ENCODE data around the gene LHFPL2. TPM values are rescaled to one million over a fixed set of nuclear protein-coding genes. Genes with fewer than 3 reads are reported as not detected.
A peak's percentile ranks its signal among the peaks of the same experiment; 100 is the strongest.

Gene LHFPL2
- total and polyA plus RNA-seq, 7 donors = 1.1 to 6.4 (median 3.6) TPM

DNA sequence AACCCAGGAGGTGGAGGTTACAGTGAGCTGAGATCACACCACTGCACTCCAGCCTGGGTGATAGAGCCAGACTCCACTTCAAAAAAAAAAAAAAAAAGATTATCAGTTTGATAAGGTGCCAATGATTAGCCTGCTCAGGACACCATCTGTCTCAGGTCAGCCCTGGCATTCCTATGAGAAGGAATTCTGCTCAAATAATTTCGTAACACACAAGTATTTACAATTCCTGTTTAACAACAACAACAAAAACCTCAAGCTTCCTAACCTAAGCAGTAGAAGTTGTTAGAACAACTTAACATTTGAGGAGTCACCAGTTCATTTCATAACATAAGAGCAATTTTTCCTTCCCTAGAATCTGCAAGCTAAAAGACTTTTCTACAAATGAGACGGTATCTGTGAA, 85.0 kb downstream of the LHFPL2 start:
- no peak overlapping the region for H3K27ac ChIP-seq
- WGBS, 3 donors = 58 to 78% (median 76%) methylated on average over 2 of the region's 2 CpGs
- no peaks in the 10 kb centered on the region for H3K36me3 ChIP-seq (ENCODE audit: insufficient read depth in 1 of 2, low read depth in 1 of 2)
- no peaks in the 10 kb centered on the region for H3K27me3 ChIP-seq (ENCODE audit: insufficient read depth in 3 of 3, low read length in 2 of 3)
- ATAC-seq (no peak), DNase-seq (no peak)
- H3K4me3 ChIP-seq = no peak overlapping the region
- intact Hi-C loops (cut with DNase I) = no loop called here
- peaks cover 17% of the 10 kb centered on the region for H3K4me1 ChIP-seq
- H3K9me3 ChIP-seq = no peaks in the 10 kb centered on the region
- TF ChIP-seq, protein P1, sequence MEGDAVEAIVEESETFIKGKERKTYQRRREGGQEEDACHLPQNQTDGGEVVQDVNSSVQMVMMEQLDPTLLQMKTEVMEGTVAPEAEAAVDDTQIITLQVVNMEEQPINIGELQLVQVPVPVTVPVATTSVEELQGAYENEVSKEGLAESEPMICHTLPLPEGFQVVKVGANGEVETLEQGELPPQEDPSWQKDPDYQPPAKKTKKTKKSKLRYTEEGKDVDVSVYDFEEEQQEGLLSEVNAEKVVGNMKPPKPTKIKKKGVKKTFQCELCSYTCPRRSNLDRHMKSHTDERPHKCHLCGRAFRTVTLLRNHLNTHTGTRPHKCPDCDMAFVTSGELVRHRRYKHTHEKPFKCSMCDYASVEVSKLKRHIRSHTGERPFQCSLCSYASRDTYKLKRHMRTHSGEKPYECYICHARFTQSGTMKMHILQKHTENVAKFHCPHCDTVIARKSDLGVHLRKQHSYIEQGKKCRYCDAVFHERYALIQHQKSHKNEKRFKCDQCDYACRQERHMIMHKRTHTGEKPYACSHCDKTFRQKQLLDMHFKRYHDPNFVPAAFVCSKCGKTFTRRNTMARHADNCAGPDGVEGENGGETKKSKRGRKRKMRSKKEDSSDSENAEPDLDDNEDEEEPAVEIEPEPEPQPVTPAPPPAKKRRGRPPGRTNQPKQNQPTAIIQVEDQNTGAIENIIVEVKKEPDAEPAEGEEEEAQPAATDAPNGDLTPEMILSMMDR (IDR thresholded peaks at IDR 0.05) = no peak

DNA sequence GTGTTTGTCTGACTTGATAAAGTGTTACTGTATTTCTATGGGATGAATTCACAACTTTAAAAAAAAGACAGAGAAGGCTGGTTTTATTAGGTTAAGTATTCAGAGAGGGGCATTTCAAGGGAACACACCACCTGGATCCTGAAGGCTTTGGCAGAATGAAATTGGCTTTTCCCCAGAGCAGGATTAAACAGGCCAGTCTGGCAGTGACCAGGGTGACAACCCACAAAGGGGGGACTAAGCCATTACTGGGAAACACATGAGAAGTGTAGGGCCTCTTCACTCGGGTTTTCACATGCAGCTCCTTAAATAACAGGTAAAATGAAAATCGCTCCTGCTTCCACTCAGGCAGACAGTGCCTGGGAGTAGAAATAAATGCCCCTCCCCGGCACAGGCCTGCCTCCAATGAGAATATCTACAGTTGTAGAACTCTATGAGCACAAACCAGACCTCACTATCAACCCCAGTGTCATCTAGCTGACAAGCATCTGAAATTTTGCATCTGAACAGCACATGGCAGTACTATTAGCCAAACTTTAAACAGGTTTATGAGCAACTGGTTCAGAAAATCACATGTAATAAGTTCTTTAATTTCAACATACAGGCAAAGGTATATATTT, 85.8 kb downstream of the LHFPL2 start:
- intact Hi-C loops (cut with DNase I) = no loop called here
- ATAC-seq (peak in 2 of 4 donors; percentile 50 to 53), DNase-seq (no peak)
- Histone ChIP-seq H3K9me3 (no peaks in the 10 kb centered on the region), H3K27me3 (ENCODE audit: insufficient read depth in 3 of 3, low read length in 2 of 3) (no peaks in the 10 kb centered on the region), H3K27ac (no peak overlapping the region), H3K4me3 (no peak overlapping the region), H3K4me1 (peaks cover 9% of the 10 kb centered on the region), H3K36me3 (ENCODE audit: insufficient read depth in 1 of 2, low read depth in 1 of 2) (no peaks in the 10 kb centered on the region)
- TF ChIP-seq, protein P1 (IDR thresholded peaks at IDR 0.05) = no peak
- WGBS, 3 donors = 47 to 63% (median 53%) methylated on average over 3 of the region's 3 CpGs

DNA sequence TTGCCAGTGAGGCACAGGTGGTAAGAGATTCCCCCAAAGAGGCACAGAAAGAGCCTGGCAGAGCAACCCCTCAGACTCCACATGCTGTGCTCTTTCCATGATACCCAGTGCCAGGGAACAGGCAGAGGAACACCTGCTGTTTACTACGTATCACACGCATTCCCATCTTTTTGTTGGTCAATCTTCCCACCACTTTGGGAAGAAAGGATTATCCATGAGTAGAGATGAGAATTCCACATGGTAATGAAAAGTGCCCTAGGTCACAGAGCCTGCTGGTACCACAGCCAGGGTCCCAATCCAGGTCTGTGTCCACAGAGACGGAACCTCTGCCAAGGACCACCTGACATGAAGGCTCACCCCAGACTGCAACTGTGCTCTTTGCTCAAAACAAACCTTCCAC, 86.6 kb downstream of the LHFPL2 start:
- Histone ChIP-seq H3K27ac (no peak overlapping the region), H3K4me3 (no peak overlapping the region), H3K27me3 (ENCODE audit: insufficient read depth in 3 of 3, low read length in 2 of 3) (no peaks in the 10 kb centered on the region), H3K9me3 (no peaks in the 10 kb centered on the region), H3K36me3 (ENCODE audit: insufficient read depth in 1 of 2, low read depth in 1 of 2) (no peaks in the 10 kb centered on the region), H3K4me1 (peaks cover 6% of the 10 kb centered on the region)
- WGBS, 3 donors = 80 to 91% (median 84%) methylated on average over 3 of the region's 3 CpGs
- intact Hi-C loops (cut with DNase I) = no loop called here
- ATAC-seq (no peak), DNase-seq (no peak)
- TF ChIP-seq, protein P1 (IDR thresholded peaks at IDR 0.05) = no peak

DNA sequence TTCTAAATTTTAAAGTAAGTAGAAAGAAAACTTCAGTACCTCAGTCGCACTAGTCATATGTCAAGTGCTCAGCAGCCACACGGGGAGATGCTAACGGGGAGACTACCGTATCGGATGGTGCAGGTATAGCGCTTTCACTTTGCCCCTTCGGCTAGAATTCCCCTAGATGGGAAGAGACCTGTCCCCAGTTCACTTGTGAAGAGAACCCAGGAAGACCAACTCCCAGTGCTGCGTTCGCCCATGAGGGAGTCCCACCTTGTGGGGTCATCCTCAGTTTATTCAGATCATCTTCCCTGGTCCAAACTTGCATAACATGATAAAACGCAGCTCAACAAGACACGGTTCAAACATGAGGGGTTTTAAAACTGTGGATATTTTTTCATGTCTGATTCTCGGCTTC, 87.3 kb downstream of the LHFPL2 start:
- Histone ChIP-seq H3K9me3 (no peaks in the 10 kb centered on the region), H3K36me3 (ENCODE audit: insufficient read depth in 1 of 2, low read depth in 1 of 2) (no peaks in the 10 kb centered on the region), H3K4me1 (peaks cover 6% of the 10 kb centered on the region), H3K4me3 (no peak overlapping the region), H3K27ac (no peak overlapping the region), H3K27me3 (ENCODE audit: insufficient read depth in 3 of 3, low read length in 2 of 3) (no peaks in the 10 kb centered on the region)
- intact Hi-C loops (cut with DNase I) = no loop called here
- TF ChIP-seq, protein P1 (IDR thresholded peaks at IDR 0.05) = no peak
- DNase-seq = no peak
- WGBS, 3 donors = 96 to 99% (median 97%) methylated on average over 12 of the region's 12 CpGs
- no peak for ATAC-seq
